A673 (cell line): ENCODE data around the gene ASCL2.

Experiments used
- EZH2 ChIP-seq: fragments of 200-600 bp; sonication (generic); IDR thresholded peaks from 2 replicates; pipeline ENCODE4 v1.6.1; 2017; ENCODE audit warnings: borderline replicate concordance, low read depth, mild to moderate bottlenecking, mixed read lengths, antibody characterized with exemption, low read length; ENCODE audit not compliant: poor library complexity, severe bottlenecking
- TF ChIP-seq, protein P1 (sequence below): fragments of 300-800, 200-600 bp; sonication (generic); conservative IDR thresholded peaks from 2 replicates; pipeline ENCODE4 v1.5.1; 2017; ENCODE audit warnings: low read depth, mild to moderate bottlenecking, antibody characterized with exemption, low read length, moderate library complexity, mixed read lengths

DNA sequence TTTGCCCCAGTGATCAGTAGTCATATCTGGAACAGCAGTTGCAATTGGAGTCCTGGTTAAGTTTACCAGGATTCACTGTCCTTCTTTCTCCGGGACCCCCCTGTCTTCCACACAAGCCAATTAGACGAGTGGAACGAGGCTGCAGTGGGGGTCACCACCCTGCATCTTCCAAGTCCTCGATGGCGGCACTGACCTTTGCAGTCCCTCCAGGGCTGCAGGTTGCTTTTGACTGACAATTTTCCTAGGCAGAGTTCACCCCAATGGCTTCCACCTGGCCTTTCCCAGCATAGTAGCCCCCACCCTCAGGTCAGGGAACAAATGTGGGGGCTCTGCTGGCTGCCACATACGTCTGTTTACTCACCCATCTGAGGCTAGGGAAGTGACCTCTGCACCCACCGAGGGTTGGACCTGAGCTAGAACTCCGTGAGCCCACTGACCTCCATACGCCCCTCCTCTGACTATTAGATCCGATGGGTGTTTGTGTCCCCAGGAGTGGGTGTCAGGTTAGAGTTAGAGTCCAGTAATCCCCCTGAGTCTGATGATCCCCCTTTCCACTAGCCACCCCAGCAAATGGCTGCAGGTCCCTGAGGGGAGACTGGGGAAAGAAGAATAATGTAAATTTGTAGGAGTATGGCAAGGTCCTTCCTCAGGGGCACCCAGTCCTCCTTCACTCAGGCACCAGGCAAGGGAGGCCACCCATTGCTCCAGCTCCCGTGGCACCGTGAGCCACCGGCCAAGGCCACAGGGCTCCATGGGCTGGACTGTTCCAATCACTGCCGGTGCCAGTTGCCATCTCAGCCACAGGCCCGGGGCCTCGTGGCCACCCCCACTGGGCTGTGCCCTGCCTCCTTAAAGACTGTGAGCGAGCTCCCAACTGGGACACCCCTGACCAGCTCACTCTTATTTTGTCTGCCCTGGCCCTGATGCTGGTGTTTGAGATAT, 25.9 kb upstream of the ASCL2 start:
- TF ChIP-seq, protein P1, sequence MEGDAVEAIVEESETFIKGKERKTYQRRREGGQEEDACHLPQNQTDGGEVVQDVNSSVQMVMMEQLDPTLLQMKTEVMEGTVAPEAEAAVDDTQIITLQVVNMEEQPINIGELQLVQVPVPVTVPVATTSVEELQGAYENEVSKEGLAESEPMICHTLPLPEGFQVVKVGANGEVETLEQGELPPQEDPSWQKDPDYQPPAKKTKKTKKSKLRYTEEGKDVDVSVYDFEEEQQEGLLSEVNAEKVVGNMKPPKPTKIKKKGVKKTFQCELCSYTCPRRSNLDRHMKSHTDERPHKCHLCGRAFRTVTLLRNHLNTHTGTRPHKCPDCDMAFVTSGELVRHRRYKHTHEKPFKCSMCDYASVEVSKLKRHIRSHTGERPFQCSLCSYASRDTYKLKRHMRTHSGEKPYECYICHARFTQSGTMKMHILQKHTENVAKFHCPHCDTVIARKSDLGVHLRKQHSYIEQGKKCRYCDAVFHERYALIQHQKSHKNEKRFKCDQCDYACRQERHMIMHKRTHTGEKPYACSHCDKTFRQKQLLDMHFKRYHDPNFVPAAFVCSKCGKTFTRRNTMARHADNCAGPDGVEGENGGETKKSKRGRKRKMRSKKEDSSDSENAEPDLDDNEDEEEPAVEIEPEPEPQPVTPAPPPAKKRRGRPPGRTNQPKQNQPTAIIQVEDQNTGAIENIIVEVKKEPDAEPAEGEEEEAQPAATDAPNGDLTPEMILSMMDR: no peak
- TF ChIP-seq EZH2: no peak
